ENCODE results near the gene DAGLA.

DNA sequence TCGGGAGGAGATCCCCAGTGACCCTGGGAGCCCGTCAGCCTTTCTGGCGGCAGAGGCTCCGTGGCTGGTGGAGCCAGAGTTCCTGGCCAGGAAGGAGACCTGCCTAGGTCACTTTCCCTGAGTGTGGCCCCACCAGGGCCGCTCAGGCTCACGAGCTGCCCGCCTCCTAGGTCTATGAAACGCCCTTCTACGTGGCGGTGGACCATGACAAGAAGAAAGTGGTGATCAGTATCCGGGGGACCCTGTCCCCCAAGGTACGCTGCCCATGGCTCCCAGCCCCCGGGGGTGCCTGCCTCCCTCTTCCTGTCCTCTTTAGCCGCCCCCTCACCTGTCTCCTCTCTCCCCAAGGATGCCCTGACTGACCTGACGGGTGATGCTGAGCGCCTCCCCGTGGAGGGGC lies 55.2 kb downstream of the DAGLA start:
- TF ChIP-seq CTCF (IDR thresholded peaks at IDR 0.05) (no peak), EZH2 (IDR thresholded peaks at IDR 0.05) (no peak)

Measured in neural progenitor cell (in vitro differentiated cells).